Measurements from ENCODE around the gene IGFBPL1. TPM values are rescaled to one million over a fixed set of nuclear protein-coding genes. Genes with fewer than 3 reads are reported as not detected.
A peak's percentile ranks its signal among the peaks of the same experiment; 100 is the strongest.

Gene IGFBPL1
- total and polyA plus RNA-seq, 2 of the 13 experiments (the other 11 are each of a cell fraction or from before 2014, with no cell fraction given): 0.24 TPM; not detected in 1

- TF ChIP-seq ZNF629 (CRISPR knock-in tag; conservative IDR thresholded peaks at IDR 0.05) (peak; percentile 85), ZNF678 (CRISPR knock-in tag; IDR thresholded peaks at IDR 0.05) (no peak), ZNF383 (CRISPR knock-in tag; IDR thresholded peaks at IDR 0.05; ENCODE audit: borderline replicate concordance) (no peak), ZNF569 (CRISPR knock-in tag; IDR thresholded peaks at IDR 0.05; ENCODE audit: borderline replicate concordance) (no peak)
- Histone ChIP-seq H3K36me3 (replicated peaks in 1 of 2; ENCODE audit: control insufficient read depth in 1 of 2, insufficient read depth in 2 of 2, low read length in 2 of 2) (0 out of 5 replicates have a peak, but pooled peaks cover 0 to 2% of the 10 kb centered on the region in 2 experiments), H3K9me3 (ENCODE audit: low read length) (no peaks in the 10 kb centered on the region), H3K27ac (ENCODE audit: extremely low read length, insufficient read depth, low read length) (no peak overlapping the region), H3K4me1 (ENCODE audit: insufficient read depth, low read length) (peaks cover 70% of the 10 kb centered on the region), H3K79me2 (ENCODE audit: insufficient read depth, low read length) (peaks cover 5% of the 10 kb centered on the region), H3K9ac (ENCODE audit: insufficient read depth, low read depth, low read length) (no peak overlapping the region), H3K4me3 (replicated peaks in 1 of 3; ENCODE audit: insufficient read depth in 1 of 3, low read depth in 2 of 3, low read length in 3 of 3) (peak overlapping the region in 1 of 3 experiments; percentile 12; a peak in 1 of 6 replicates), H3K27me3 (ENCODE audit: control insufficient read depth in 1 of 2, insufficient read depth in 2 of 2, low read length in 2 of 2) (no peaks in the 10 kb centered on the region), H4K20me1 (ENCODE audit: insufficient read depth, low read length) (no peaks in the 10 kb centered on the region), H2AFZ (ENCODE audit: low read length) (no peak overlapping the region), H3K4me2 (ENCODE audit: low read depth, low read length) (0 out of 2 replicates have a peak overlapping the region, but pooled peaks have one; percentile 10)
- ChIA-PET POLR2A (no interaction called here), CTCF (ENCODE audit: low intra/inter-chr PET ratio, low total read pairs) (no interaction called here)
- no peak for DNase-seq (ENCODE audit: low spot score)
- BruUV-seq (replicated peaks): no TSS peak
- no peak for FAIRE-seq
- in situ Hi-C loops (cut with HindIII; ENCODE audit: extremely low pct_ligation_motif_present, low pct_unique_long_range_greater_than_20kb): no loop called here
- intact Hi-C loops (cut with micrococcal nuclease; ENCODE audit: unreplicated experiment): loop anchor here (10.0 kb wide), 1 partner anchor 63 kb away; no protein-coding TSS in a partner anchor
- no peak for ATAC-seq
- WGBS (ENCODE audit: low lambda C conversion rate): 75% methylated on average over 6 of the region's 8 CpGs
These were observed 17.3 kb upstream of the IGFBPL1 start for GRCh38 chr9:38441347-38442085.

- Histone ChIP-seq H2AFZ (ENCODE audit: low read length) (no peak overlapping the region), H3K27me3 (ENCODE audit: control insufficient read depth in 1 of 2, insufficient read depth in 2 of 2, low read length in 2 of 2) (no peaks in the 10 kb centered on the region), H3K4me3 (replicated peaks in 1 of 3; ENCODE audit: insufficient read depth in 1 of 3, low read depth in 2 of 3, low read length in 3 of 3) (no peak overlapping the region), H3K36me3 (replicated peaks in 1 of 2; ENCODE audit: control insufficient read depth in 1 of 2, insufficient read depth in 2 of 2, low read length in 2 of 2) (0 out of 5 replicates have a peak, but pooled peaks cover 0 to 2% of the 10 kb centered on the region in 2 experiments), H3K9ac (ENCODE audit: insufficient read depth, low read depth, low read length) (no peak overlapping the region), H4K20me1 (ENCODE audit: insufficient read depth, low read length) (no peaks in the 10 kb centered on the region), H3K9me3 (ENCODE audit: low read length) (no peaks in the 10 kb centered on the region), H3K27ac (ENCODE audit: extremely low read length, insufficient read depth, low read length) (no peak overlapping the region), H3K79me2 (ENCODE audit: insufficient read depth, low read length) (peaks cover 5% of the 10 kb centered on the region), H3K4me2 (ENCODE audit: low read depth, low read length) (0 out of 2 replicates have a peak overlapping the region, but pooled peaks have one; percentile 13), H3K4me1 (ENCODE audit: insufficient read depth, low read length) (peaks cover 80% of the 10 kb centered on the region)
- DNase-seq (ENCODE audit: low spot score) (no peak), FAIRE-seq (no peak), ATAC-seq (no peak)
- BruUV-seq (replicated peaks): no TSS peak
- intact Hi-C loops (cut with micrococcal nuclease; ENCODE audit: unreplicated experiment): loop anchor here (10.0 kb wide), 1 partner anchor 64 kb away; no protein-coding TSS in a partner anchor
- in situ Hi-C loops (cut with HindIII; ENCODE audit: extremely low pct_ligation_motif_present, low pct_unique_long_range_greater_than_20kb): no loop called here
- 95% methylated on average over 3 of the region's 3 CpGs for WGBS (ENCODE audit: low lambda C conversion rate)
- POLR2A ChIA-PET: no interaction called here
- CTCF ChIA-PET (ENCODE audit: low intra/inter-chr PET ratio, low total read pairs): no interaction called here
- TF ChIP-seq POLR2A (IDR thresholded peaks at IDR 0.05; ENCODE audit: insufficient read depth in 1 of 2, low read depth in 2 of 2, low read length in 2 of 2) (no peak), HOXA5 (CRISPR knock-in tag; IDR thresholded peaks at IDR 0.05) (no peak), MAX (IDR thresholded peaks at IDR 0.05) (no peak), ZNF580 (CRISPR knock-in tag; IDR thresholded peaks at IDR 0.05; ENCODE audit: borderline replicate concordance, low read depth) (no peak), ZNF800 (CRISPR knock-in tag; IDR thresholded peaks at IDR 0.05) (no peak), ZFP1 (CRISPR knock-in tag; IDR thresholded peaks at IDR 0.05) (no peak), MXD1 (CRISPR knock-in tag; IDR thresholded peaks at IDR 0.05) (no peak), ZNF891 (CRISPR knock-in tag; IDR thresholded peaks at IDR 0.05) (no peak), ZNF724P (CRISPR knock-in tag; IDR thresholded peaks at IDR 0.05; ENCODE audit: borderline replicate concordance) (no peak), AKAP8 (CRISPR knock-in tag; IDR thresholded peaks at IDR 0.05) (no peak), NBN (conservative IDR thresholded peaks at IDR 0.05) (no peak), SP2 (CRISPR knock-in tag; IDR thresholded peaks at IDR 0.05) (no peak), RBM39 (IDR thresholded peaks at IDR 0.05; ENCODE audit: low read depth, low read length, poor library complexity, severe bottlenecking) (no peak)
These were observed 16.3 kb upstream of the IGFBPL1 start for GRCh38 chr9:38440516-38440915.

Data from HepG2 (cell line).